Middle frontal gyrus (tissue), 1 donor: ENCODE data around the gene TRIM36.

ENCODE experiments used
- DNase-seq: peaks from one replicate; pipeline ENCODE4 v3.0.0-alpha.2; 2015; ENCODE audit warnings: low spot score; ENCODE audit errors: extremely low spot score

TRIM36 gene

DNA sequence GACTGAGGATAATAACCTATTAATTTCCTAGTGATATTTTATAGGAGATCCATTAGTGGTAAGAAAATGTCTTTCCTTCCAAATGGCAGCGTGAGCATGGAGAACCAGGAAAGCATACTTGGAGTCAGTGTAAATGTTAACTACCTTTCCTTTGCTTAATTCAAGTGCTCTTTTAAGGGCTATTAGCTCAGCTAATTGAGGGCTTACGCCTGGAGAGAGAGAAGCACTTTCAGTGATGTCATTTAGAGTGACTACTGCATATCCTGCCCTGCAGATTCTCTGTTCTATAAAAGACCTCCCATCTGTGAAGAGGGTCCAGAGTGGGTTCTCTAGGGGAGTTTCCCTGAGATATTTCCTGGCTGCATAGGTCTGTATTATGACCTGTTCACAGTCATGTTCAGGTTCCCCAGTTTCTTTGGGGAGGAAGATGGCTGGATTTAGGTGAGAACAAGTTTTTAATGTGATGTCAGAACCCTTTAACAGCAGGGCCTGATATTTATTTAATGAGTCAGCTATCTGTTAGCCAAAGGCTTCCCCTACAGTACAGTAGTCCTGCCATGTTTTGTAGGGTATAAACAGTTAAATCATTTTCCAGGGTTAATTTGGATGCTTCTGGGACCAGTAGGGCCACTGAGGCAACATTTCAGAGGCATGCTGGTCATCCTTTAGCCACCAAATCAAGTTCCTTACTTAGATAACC, 89.6 kb downstream of the TRIM36 start:
- DNase-seq: no peak
